ENCODE data around the gene PLD2.

Gene PLD2

GRCh38 chr17:4806777-4807604, at the start of gene PLD2:
Gene PLD2, plus strand, starts transcription at chr17:4807152. Its CDS starts 621 bp downstream, at chr17:4807773.
- Histone ChIP-seq H3K4me3 (ENCODE audit: low read length) (peak within 1 kb of the TSS; percentile 66), H3K9ac (ENCODE audit: low read length) (peak within 1 kb of the TSS; percentile 28), H3K9me3 (ENCODE audit: control insufficient read depth, low read depth, low read length) (no peaks in the 10 kb centered on the region), H3K27ac (ENCODE audit: low read length) (no peak within 1 kb of the TSS), H3K4me1 (ENCODE audit: control insufficient read depth, low read depth, low read length) (no peaks in the 10 kb centered on the region), H3K36me3 (ENCODE audit: control insufficient read depth, low read depth, low read length) (peaks cover 6% of the 10 kb centered on the region), H3K27me3 (ENCODE audit: control insufficient read depth, insufficient read depth, low read length) (no peaks in the 10 kb centered on the region)

GRCh38 chr17:4759776-4760236, 47.1 kb upstream of the PLD2 start:
- Histone ChIP-seq H3K27me3 (ENCODE audit: control insufficient read depth, insufficient read depth, low read length) (no peaks in the 10 kb centered on the region), H3K9ac (ENCODE audit: low read length) (no peak overlapping the region), H3K4me1 (ENCODE audit: control insufficient read depth, low read depth, low read length) (no peaks in the 10 kb centered on the region), H3K27ac (ENCODE audit: low read length) (no peak overlapping the region), H3K4me3 (ENCODE audit: low read length) (no peak overlapping the region), H3K36me3 (ENCODE audit: control insufficient read depth, low read depth, low read length) (no peaks in the 10 kb centered on the region), H3K9me3 (ENCODE audit: control insufficient read depth, low read depth, low read length) (no peaks in the 10 kb centered on the region)

GRCh38 chr17:4764595-4764994, 42.4 kb upstream of the PLD2 start:
- H3K9me3 ChIP-seq (ENCODE audit: control insufficient read depth, low read depth, low read length) = no peaks in the 10 kb centered on the region
- no peak overlapping the region for H3K27ac ChIP-seq (ENCODE audit: low read length)
- H3K27me3 ChIP-seq (ENCODE audit: control insufficient read depth, insufficient read depth, low read length) = no peaks in the 10 kb centered on the region
- no peaks in the 10 kb centered on the region for H3K4me1 ChIP-seq (ENCODE audit: control insufficient read depth, low read depth, low read length)
- H3K9ac ChIP-seq (ENCODE audit: low read length) = no peak overlapping the region
- no peaks in the 10 kb centered on the region for H3K36me3 ChIP-seq (ENCODE audit: control insufficient read depth, low read depth, low read length)
- no peak overlapping the region for H3K4me3 ChIP-seq (ENCODE audit: low read length)

- Histone ChIP-seq H3K27ac (ENCODE audit: low read length) (no peak overlapping the region), H3K4me3 (ENCODE audit: low read length) (no peak overlapping the region), H3K4me1 (ENCODE audit: control insufficient read depth, low read depth, low read length) (no peaks in the 10 kb centered on the region), H3K36me3 (ENCODE audit: control insufficient read depth, low read depth, low read length) (no peaks in the 10 kb centered on the region), H3K27me3 (ENCODE audit: control insufficient read depth, insufficient read depth, low read length) (no peaks in the 10 kb centered on the region), H3K9ac (ENCODE audit: low read length) (no peak overlapping the region), H3K9me3 (ENCODE audit: control insufficient read depth, low read depth, low read length) (no peaks in the 10 kb centered on the region)
Measured at GRCh38 chr17:4766201-4766600, 40.8 kb upstream of the PLD2 start.

GRCh38 chr17:4766723-4767122, 40.2 kb upstream of the PLD2 start:
- H3K4me1 ChIP-seq (ENCODE audit: control insufficient read depth, low read depth, low read length) = no peaks in the 10 kb centered on the region
- H3K9me3 ChIP-seq (ENCODE audit: control insufficient read depth, low read depth, low read length) = no peaks in the 10 kb centered on the region
- no peak overlapping the region for H3K4me3 ChIP-seq (ENCODE audit: low read length)
- H3K27me3 ChIP-seq (ENCODE audit: control insufficient read depth, insufficient read depth, low read length) = no peaks in the 10 kb centered on the region
- no peaks in the 10 kb centered on the region for H3K36me3 ChIP-seq (ENCODE audit: control insufficient read depth, low read depth, low read length)
- H3K9ac ChIP-seq (ENCODE audit: low read length) = no peak overlapping the region
- H3K27ac ChIP-seq (ENCODE audit: low read length) = no peak overlapping the region

GRCh38 chr17:4768298-4768697, 38.7 kb upstream of the PLD2 start:
- Histone ChIP-seq H3K4me3 (ENCODE audit: low read length) (no peak overlapping the region), H3K9ac (ENCODE audit: low read length) (no peak overlapping the region), H3K36me3 (ENCODE audit: control insufficient read depth, low read depth, low read length) (no peaks in the 10 kb centered on the region), H3K9me3 (ENCODE audit: control insufficient read depth, low read depth, low read length) (no peaks in the 10 kb centered on the region), H3K4me1 (ENCODE audit: control insufficient read depth, low read depth, low read length) (no peaks in the 10 kb centered on the region), H3K27me3 (ENCODE audit: control insufficient read depth, insufficient read depth, low read length) (no peaks in the 10 kb centered on the region), H3K27ac (ENCODE audit: low read length) (no peak overlapping the region)

- Histone ChIP-seq H3K36me3 (ENCODE audit: control insufficient read depth, low read depth, low read length) (no peaks in the 10 kb centered on the region), H3K4me3 (ENCODE audit: low read length) (no peak overlapping the region), H3K27me3 (ENCODE audit: control insufficient read depth, insufficient read depth, low read length) (no peaks in the 10 kb centered on the region), H3K9me3 (ENCODE audit: control insufficient read depth, low read depth, low read length) (no peaks in the 10 kb centered on the region), H3K27ac (ENCODE audit: low read length) (no peak overlapping the region), H3K4me1 (ENCODE audit: control insufficient read depth, low read depth, low read length) (no peaks in the 10 kb centered on the region), H3K9ac (ENCODE audit: low read length) (no peak overlapping the region)
Measured at GRCh38 chr17:4769628-4770027, 37.3 kb upstream of the PLD2 start.

- Histone ChIP-seq H3K27ac (ENCODE audit: low read length) (no peak within 1 kb of the TSS), H3K4me3 (ENCODE audit: low read length) (no peak within 1 kb of the TSS), H3K36me3 (ENCODE audit: control insufficient read depth, low read depth, low read length) (no peaks in the 10 kb centered on the region), H3K9me3 (ENCODE audit: control insufficient read depth, low read depth, low read length) (no peaks in the 10 kb centered on the region), H3K4me1 (ENCODE audit: control insufficient read depth, low read depth, low read length) (no peaks in the 10 kb centered on the region), H3K9ac (ENCODE audit: low read length) (no peak within 1 kb of the TSS), H3K27me3 (ENCODE audit: control insufficient read depth, insufficient read depth, low read length) (no peaks in the 10 kb centered on the region)
Measured at GRCh38 chr17:4771519-4772234, 35.3 kb upstream of the PLD2 start, which contains the start of gene TM4SF5. Gene TM4SF5, plus strand, starts transcription at chr17:4771886. Its CDS starts 37 bp downstream, at chr17:4771923.

GRCh38 chr17:4772235-4772613, 34.7 kb upstream of the PLD2 start:
- Histone ChIP-seq H3K4me1 (ENCODE audit: control insufficient read depth, low read depth, low read length) (no peaks in the 10 kb centered on the region), H3K9me3 (ENCODE audit: control insufficient read depth, low read depth, low read length) (no peaks in the 10 kb centered on the region), H3K27me3 (ENCODE audit: control insufficient read depth, insufficient read depth, low read length) (no peaks in the 10 kb centered on the region), H3K4me3 (ENCODE audit: low read length) (no peak overlapping the region), H3K9ac (ENCODE audit: low read length) (no peak overlapping the region), H3K27ac (ENCODE audit: low read length) (no peak overlapping the region), H3K36me3 (ENCODE audit: control insufficient read depth, low read depth, low read length) (no peaks in the 10 kb centered on the region)

- Histone ChIP-seq H3K27me3 (ENCODE audit: control insufficient read depth, insufficient read depth, low read length) (peaks cover 3% of the 10 kb centered on the region), H3K9me3 (ENCODE audit: control insufficient read depth, low read depth, low read length) (no peaks in the 10 kb centered on the region), H3K4me1 (ENCODE audit: control insufficient read depth, low read depth, low read length) (no peaks in the 10 kb centered on the region), H3K36me3 (ENCODE audit: control insufficient read depth, low read depth, low read length) (no peaks in the 10 kb centered on the region), H3K9ac (ENCODE audit: low read length) (no peak overlapping the region), H3K4me3 (ENCODE audit: low read length) (no peak overlapping the region), H3K27ac (ENCODE audit: low read length) (no peak overlapping the region)
Measured at GRCh38 chr17:4777969-4778760, 28.8 kb upstream of the PLD2 start.

- peaks cover 5% of the 10 kb centered on the region for H3K27me3 ChIP-seq (ENCODE audit: control insufficient read depth, insufficient read depth, low read length)
- H3K4me3 ChIP-seq (ENCODE audit: low read length) = no peak overlapping the region
- no peaks in the 10 kb centered on the region for H3K36me3 ChIP-seq (ENCODE audit: control insufficient read depth, low read depth, low read length)
- H3K4me1 ChIP-seq (ENCODE audit: control insufficient read depth, low read depth, low read length) = no peaks in the 10 kb centered on the region
- H3K27ac ChIP-seq (ENCODE audit: low read length) = no peak overlapping the region
- H3K9ac ChIP-seq (ENCODE audit: low read length) = no peak overlapping the region
- H3K9me3 ChIP-seq (ENCODE audit: control insufficient read depth, low read depth, low read length) = no peaks in the 10 kb centered on the region
Measured at GRCh38 chr17:4780325-4780955, 26.5 kb upstream of the PLD2 start.

Data from iPS-18a (cell line).